Measurements from ENCODE around the gene ETFA.

- TF ChIP-seq CTCF (IDR thresholded peaks at IDR 0.05; ENCODE audit: low read length) (no peak), EZH2 (IDR thresholded peaks at IDR 0.05; ENCODE audit: borderline replicate concordance, low read length) (no peak)
Measured at GRCh38 chr15:76177491-76178040, 133.7 kb downstream of the ETFA start.

Measured in OCI-LY1 (cell line).